ENCODE data around the gene FIGNL1.

FIGNL1 gene

DNA sequence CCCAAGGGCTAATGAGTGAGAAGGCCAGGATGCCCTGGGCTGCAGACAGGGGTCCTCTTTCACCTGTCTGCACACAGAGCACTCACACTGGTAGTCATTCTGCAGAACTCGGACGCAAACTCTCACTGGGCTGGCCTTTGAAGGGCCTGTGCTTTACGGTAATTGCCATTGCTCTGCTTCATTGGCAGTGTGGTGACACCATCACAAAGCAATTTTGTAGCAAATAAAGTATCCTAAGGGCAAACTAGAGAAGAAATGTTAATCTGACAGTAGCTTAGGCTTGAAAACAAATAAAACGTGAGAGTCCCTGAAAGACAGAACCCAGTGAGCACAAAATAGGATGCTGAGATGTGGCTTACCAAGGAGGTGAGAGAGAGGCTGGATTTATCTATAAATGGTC is 30.6 kb upstream of the FIGNL1 start:
- no peaks in the 10 kb centered on the region for H4K20me1 ChIP-seq (ENCODE audit: insufficient read depth, low read length, poor library complexity, severe bottlenecking)
- TF ChIP-seq EZH2phosphoT487 (IDR thresholded peaks at IDR 0.05; ENCODE audit: borderline replicate concordance) = no peak
- TF ChIP-seq, protein P1, sequence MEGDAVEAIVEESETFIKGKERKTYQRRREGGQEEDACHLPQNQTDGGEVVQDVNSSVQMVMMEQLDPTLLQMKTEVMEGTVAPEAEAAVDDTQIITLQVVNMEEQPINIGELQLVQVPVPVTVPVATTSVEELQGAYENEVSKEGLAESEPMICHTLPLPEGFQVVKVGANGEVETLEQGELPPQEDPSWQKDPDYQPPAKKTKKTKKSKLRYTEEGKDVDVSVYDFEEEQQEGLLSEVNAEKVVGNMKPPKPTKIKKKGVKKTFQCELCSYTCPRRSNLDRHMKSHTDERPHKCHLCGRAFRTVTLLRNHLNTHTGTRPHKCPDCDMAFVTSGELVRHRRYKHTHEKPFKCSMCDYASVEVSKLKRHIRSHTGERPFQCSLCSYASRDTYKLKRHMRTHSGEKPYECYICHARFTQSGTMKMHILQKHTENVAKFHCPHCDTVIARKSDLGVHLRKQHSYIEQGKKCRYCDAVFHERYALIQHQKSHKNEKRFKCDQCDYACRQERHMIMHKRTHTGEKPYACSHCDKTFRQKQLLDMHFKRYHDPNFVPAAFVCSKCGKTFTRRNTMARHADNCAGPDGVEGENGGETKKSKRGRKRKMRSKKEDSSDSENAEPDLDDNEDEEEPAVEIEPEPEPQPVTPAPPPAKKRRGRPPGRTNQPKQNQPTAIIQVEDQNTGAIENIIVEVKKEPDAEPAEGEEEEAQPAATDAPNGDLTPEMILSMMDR (conservative IDR thresholded peaks at IDR 0.05; ENCODE audit: low read length) = no peak
- no peak overlapping the region for H3K4me3 ChIP-seq (ENCODE audit: low read length, poor library complexity, severe bottlenecking)
- H3K9me2 ChIP-seq (replicated peaks; ENCODE audit: low read depth, low read length) = no peaks in the 10 kb centered on the region
- H3K27me3 ChIP-seq (ENCODE audit: insufficient read depth, low read length, poor library complexity, severe bottlenecking) = no peaks in the 10 kb centered on the region
- H3K4me2 ChIP-seq (ENCODE audit: low read depth, low read length, poor library complexity, severe bottlenecking) = no peak overlapping the region
- no peaks in the 10 kb centered on the region for H3K79me2 ChIP-seq (ENCODE audit: insufficient read depth, low read length)
- H3K9ac ChIP-seq (ENCODE audit: low read depth, low read length, poor library complexity, severe bottlenecking) = no peak overlapping the region
- no peak overlapping the region for H2AFZ ChIP-seq (ENCODE audit: low read length)
- H3K36me3 ChIP-seq (ENCODE audit: insufficient read depth, low read length) = no peaks in the 10 kb centered on the region
- H3K9me3 ChIP-seq (ENCODE audit: insufficient read depth, low read depth, low read length) = no peaks in the 10 kb centered on the region
- no peaks in the 10 kb centered on the region for H3K4me1 ChIP-seq (ENCODE audit: insufficient read depth, low read length, poor library complexity, severe bottlenecking)
- no peaks in the 10 kb centered on the region for H3F3A ChIP-seq (ENCODE audit: low read depth)

DNA sequence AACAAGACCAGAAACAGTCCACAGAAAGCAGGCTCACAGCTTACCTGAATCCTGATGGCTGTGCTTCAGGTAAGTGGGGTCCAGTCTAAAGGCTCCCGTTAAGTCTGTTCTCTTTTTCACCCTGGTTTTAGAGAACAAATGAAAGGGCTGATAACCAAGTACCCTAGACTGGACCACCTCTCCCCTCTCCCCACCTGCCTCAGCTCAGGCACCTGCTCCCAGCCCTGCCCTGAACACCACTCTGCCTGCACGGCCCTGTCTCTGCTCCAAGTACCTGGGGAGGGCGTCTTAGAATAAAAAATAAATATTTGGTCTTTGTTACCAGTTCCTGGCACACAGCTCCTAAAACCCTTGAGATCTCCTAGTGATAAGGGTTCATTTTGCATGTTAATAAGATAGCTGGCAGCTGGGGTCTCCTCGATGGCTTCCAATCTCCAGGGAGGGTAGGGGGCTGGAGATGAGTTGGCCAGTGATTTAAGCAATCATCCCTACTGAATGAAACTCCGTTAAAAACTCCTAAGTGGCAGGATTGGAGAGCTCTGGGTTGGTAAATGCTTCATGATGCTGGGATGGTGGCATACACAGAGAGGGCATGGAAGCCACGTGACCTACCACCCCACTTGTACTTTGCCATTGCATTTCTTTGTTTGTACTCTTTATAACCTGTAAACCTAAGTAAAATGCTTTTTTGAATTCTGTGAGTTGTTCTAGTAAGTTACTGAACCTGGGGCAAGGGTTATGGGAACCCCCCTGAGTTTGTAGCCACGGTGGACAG is 29.8 kb upstream of the FIGNL1 start:
- no peaks in the 10 kb centered on the region for H3K79me2 ChIP-seq (ENCODE audit: insufficient read depth, low read length)
- no peak overlapping the region for H3K4me2 ChIP-seq (ENCODE audit: low read depth, low read length, poor library complexity, severe bottlenecking)
- no peak overlapping the region for H3K9ac ChIP-seq (ENCODE audit: low read depth, low read length, poor library complexity, severe bottlenecking)
- no peaks in the 10 kb centered on the region for H3K9me2 ChIP-seq (replicated peaks; ENCODE audit: low read depth, low read length)
- no peak for TF ChIP-seq EZH2phosphoT487 (IDR thresholded peaks at IDR 0.05; ENCODE audit: borderline replicate concordance)
- TF ChIP-seq, protein P1 (conservative IDR thresholded peaks at IDR 0.05; ENCODE audit: low read length) = no peak
- no peak overlapping the region for H2AFZ ChIP-seq (ENCODE audit: low read length)
- H3K36me3 ChIP-seq (ENCODE audit: insufficient read depth, low read length) = no peaks in the 10 kb centered on the region
- no peaks in the 10 kb centered on the region for H3K9me3 ChIP-seq (ENCODE audit: insufficient read depth, low read depth, low read length)
- no peak overlapping the region for H3K4me3 ChIP-seq (ENCODE audit: low read length, poor library complexity, severe bottlenecking)
- no peaks in the 10 kb centered on the region for H3K4me1 ChIP-seq (ENCODE audit: insufficient read depth, low read length, poor library complexity, severe bottlenecking)
- H3F3A ChIP-seq (ENCODE audit: low read depth) = no peaks in the 10 kb centered on the region
- H3K27me3 ChIP-seq (ENCODE audit: insufficient read depth, low read length, poor library complexity, severe bottlenecking) = no peaks in the 10 kb centered on the region
- H4K20me1 ChIP-seq (ENCODE audit: insufficient read depth, low read length, poor library complexity, severe bottlenecking) = no peaks in the 10 kb centered on the region

DNA sequence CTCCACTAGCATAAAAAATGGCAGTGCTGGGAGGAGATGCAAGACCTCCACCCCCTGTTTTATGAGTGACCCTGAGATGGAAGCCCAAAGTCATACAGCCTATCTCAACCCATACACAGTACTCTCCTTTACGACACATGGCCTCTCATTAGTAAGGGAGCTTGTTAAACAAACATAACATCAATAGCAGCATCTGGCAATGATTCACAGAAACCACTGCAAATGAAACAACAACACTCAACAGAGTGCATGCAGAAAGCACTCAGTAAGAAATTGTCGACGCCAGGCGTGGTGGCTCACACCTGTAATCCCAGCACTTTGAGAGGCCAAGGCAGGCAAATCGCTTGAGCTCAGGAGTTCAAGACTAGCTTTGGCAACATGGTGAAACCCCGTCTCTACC is 27.5 kb upstream of the FIGNL1 start:
- Histone ChIP-seq H4K20me1 (ENCODE audit: insufficient read depth, low read length, poor library complexity, severe bottlenecking) (no peaks in the 10 kb centered on the region), H3F3A (ENCODE audit: low read depth) (no peaks in the 10 kb centered on the region), H3K4me1 (ENCODE audit: insufficient read depth, low read length, poor library complexity, severe bottlenecking) (no peaks in the 10 kb centered on the region), H3K4me3 (ENCODE audit: low read length, poor library complexity, severe bottlenecking) (no peak overlapping the region), H2AFZ (ENCODE audit: low read length) (no peak overlapping the region), H3K9ac (ENCODE audit: low read depth, low read length, poor library complexity, severe bottlenecking) (no peak overlapping the region), H3K9me3 (ENCODE audit: insufficient read depth, low read depth, low read length) (no peaks in the 10 kb centered on the region), H3K9me2 (replicated peaks; ENCODE audit: low read depth, low read length) (no peaks in the 10 kb centered on the region), H3K36me3 (ENCODE audit: insufficient read depth, low read length) (no peaks in the 10 kb centered on the region), H3K27me3 (ENCODE audit: insufficient read depth, low read length, poor library complexity, severe bottlenecking) (no peaks in the 10 kb centered on the region), H3K4me2 (ENCODE audit: low read depth, low read length, poor library complexity, severe bottlenecking) (no peak overlapping the region), H3K79me2 (ENCODE audit: insufficient read depth, low read length) (no peaks in the 10 kb centered on the region)
- no peak for TF ChIP-seq EZH2phosphoT487 (IDR thresholded peaks at IDR 0.05; ENCODE audit: borderline replicate concordance)
- TF ChIP-seq, protein P1 (conservative IDR thresholded peaks at IDR 0.05; ENCODE audit: low read length) = no peak

Measured in Loucy (cell line).